KBM-7 (cell line): Measurements from ENCODE around the gene CRELD2.
A peak's percentile ranks its signal among the peaks of the same experiment; 100 is the strongest.

ENCODE experiments used
- DNase-seq: peaks from one replicate; pipeline ENCODE4 v3.0.0-alpha.2; 2015
- in situ Hi-C: fragments of 300-500 bp; cut with MboI; formaldehyde crosslinking; loops from 2 replicates; pipeline ENCODE4 v1.14.3; 2020; ENCODE audit warnings: low sequenced_read_pairs, low pct_unique_long_range_greater_than_20kb, mixed read lengths

The CRELD2 gene

GRCh38 chr22:49961601-49962011 lies 43.2 kb downstream of the CRELD2 start:
- in situ Hi-C loops: no loop called here
- DNase-seq: no peak

- in situ Hi-C loops: no loop called here
- DNase-seq: peak; percentile 77
Observed at GRCh38 chr22:49962012-49962750, 43.7 kb downstream of the CRELD2 start.

GRCh38 chr22:49962751-49963646 lies 44.6 kb downstream of the CRELD2 start:
- DNase-seq: no peak
- in situ Hi-C loops: no loop called here

- in situ Hi-C loops: no loop called here
- no peak for DNase-seq
Observed at GRCh38 chr22:49963647-49964026, 45.2 kb downstream of the CRELD2 start.

GRCh38 chr22:49964136-49965090 lies 46.0 kb downstream of the CRELD2 start:
- in situ Hi-C loops: no loop called here
- DNase-seq: no peak

GRCh38 chr22:49965091-49966040 lies 46.9 kb downstream of the CRELD2 start:
- DNase-seq: no peak
- in situ Hi-C loops: no loop called here

- no peak for DNase-seq
- in situ Hi-C loops: no loop called here
Observed at GRCh38 chr22:49966041-49966773, 47.8 kb downstream of the CRELD2 start.

- DNase-seq: peak; percentile 27
- in situ Hi-C loops: no loop called here
Observed at GRCh38 chr22:49966774-49967705, 48.6 kb downstream of the CRELD2 start.

GRCh38 chr22:49967706-49968208 lies 49.3 kb downstream of the CRELD2 start:
- no peak for DNase-seq
- in situ Hi-C loops: no loop called here

- no peak for DNase-seq
- in situ Hi-C loops: no loop called here
Observed at GRCh38 chr22:49968313-49968830, 49.9 kb downstream of the CRELD2 start.

GRCh38 chr22:49968831-49969661 lies 50.6 kb downstream of the CRELD2 start:
- no peak for DNase-seq
- in situ Hi-C loops: no loop called here

- DNase-seq: no peak
- in situ Hi-C loops: no loop called here
Observed at GRCh38 chr22:49969751-49970527, 51.5 kb downstream of the CRELD2 start.

- peak; percentile 98 for DNase-seq
- in situ Hi-C loops: no loop called here
Observed at GRCh38 chr22:49970528-49971231, 52.2 kb downstream of the CRELD2 start.
